Measurements from ENCODE around the gene TTC7B.
"Not testable (repeated sequence)": the region's sequence is repeated elsewhere in the genome, so short reads cannot be mapped to it uniquely, and the experiment has no call there.

TTC7B gene, protein sequence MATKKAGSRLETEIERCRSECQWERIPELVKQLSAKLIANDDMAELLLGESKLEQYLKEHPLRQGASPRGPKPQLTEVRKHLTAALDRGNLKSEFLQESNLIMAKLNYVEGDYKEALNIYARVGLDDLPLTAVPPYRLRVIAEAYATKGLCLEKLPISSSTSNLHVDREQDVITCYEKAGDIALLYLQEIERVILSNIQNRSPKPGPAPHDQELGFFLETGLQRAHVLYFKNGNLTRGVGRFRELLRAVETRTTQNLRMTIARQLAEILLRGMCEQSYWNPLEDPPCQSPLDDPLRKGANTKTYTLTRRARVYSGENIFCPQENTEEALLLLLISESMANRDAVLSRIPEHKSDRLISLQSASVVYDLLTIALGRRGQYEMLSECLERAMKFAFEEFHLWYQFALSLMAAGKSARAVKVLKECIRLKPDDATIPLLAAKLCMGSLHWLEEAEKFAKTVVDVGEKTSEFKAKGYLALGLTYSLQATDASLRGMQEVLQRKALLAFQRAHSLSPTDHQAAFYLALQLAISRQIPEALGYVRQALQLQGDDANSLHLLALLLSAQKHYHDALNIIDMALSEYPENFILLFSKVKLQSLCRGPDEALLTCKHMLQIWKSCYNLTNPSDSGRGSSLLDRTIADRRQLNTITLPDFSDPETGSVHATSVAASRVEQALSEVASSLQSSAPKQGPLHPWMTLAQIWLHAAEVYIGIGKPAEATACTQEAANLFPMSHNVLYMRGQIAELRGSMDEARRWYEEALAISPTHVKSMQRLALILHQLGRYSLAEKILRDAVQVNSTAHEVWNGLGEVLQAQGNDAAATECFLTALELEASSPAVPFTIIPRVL

GRCh38 chr14:90815822-90816662 is at the start of gene TTC7B:
TSS of gene TTC7B (minus strand) at chr14:90816430. CDS start at chr14:90816295, 135 bp downstream.
- DNase-seq: peak in 1 of 2 experiments; percentile 9

GRCh38 chr14:90864741-90865140 is 48.5 kb upstream of the TTC7B start:
- no peak for DNase-seq

- no peak for DNase-seq
Observed at GRCh38 chr14:90858511-90858910, 42.3 kb upstream of the TTC7B start.

- DNase-seq: no peak
Observed at GRCh38 chr14:90857866-90858265, 41.6 kb upstream of the TTC7B start.

- not testable (repeated sequence) for DNase-seq
Observed at GRCh38 chr14:90856115-90856514, 39.9 kb upstream of the TTC7B start.

GRCh38 chr14:90853116-90853515 is 36.9 kb upstream of the TTC7B start:
- peak in 1 of 2 experiments; percentile 22 for DNase-seq

- DNase-seq: no peak
Observed at GRCh38 chr14:90851327-90852036, 35.3 kb upstream of the TTC7B start.

- DNase-seq: peak; percentile 51 to 88
Observed at GRCh38 chr14:90850487-90850886, 34.3 kb upstream of the TTC7B start.

GRCh38 chr14:90849787-90850444 is 33.7 kb upstream of the TTC7B start:
- no peak for DNase-seq

- no peak for DNase-seq
Observed at GRCh38 chr14:90848944-90849731, 32.9 kb upstream of the TTC7B start.

DNA sequence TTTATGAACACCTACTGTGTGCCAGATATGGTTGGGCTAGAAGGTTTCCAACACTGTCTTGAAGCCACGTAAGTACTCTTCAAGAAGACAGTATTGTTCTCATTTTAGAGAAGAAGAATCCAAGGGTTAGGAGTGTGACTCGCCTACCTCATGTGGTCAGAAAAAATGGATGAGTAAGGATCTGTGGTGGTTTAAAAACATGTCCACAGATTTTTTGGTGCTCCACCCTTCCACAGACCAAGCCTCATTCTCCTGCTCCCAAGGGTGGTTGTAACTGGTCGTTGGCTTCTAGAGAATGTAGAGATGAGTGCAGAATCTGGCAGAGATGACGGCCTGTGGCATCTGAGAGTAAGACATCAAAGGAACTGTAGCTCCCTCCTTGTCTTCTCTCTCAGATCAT is 30.3 kb upstream of the TTC7B start:
- no peak for DNase-seq

DNA sequence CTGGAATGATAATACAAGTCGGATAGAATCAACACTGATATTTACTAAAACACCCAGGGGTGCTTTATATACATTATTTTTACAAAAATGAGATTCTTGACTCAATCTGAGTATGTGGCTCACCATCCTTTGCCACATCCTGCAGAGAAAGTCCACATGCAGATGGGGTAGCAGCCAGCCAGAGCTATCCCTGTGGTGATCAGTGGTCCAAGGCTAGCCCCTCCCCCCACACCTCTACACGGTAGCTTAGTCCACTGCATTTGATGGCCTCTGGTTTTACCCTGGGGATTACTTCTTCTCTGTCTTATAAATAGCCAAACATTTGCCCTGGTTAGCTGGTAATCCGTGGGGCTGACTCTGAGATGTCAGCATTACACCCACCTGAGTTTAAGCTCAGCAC is 28.1 kb upstream of the TTC7B start:
- DNase-seq: no peak

DNA sequence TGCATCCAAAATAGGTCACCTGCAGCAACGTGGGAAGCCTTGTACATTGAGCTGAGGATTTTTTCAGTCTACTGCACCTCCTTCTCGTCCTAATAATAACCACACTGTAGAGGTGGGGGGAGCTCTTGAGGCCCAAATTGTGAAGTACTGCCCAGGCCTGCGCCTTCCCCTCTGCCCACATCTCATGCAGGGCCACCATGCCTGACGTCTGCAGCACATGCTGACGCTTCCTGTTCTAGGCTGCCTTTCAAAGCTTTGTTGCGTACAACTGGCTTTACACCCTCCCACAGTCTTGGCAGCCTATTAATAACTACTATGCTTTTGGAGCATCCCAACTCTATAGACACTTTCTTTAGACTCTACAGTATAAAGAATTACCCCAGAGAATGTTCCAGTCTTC is 26.5 kb upstream of the TTC7B start:
- DNase-seq: no peak

GRCh38 chr14:90840667-90841066 is 24.4 kb upstream of the TTC7B start:
- not testable (repeated sequence) for DNase-seq

- DNase-seq: no peak
Observed at GRCh38 chr14:90839889-90840266, 23.6 kb upstream of the TTC7B start.

DNA sequence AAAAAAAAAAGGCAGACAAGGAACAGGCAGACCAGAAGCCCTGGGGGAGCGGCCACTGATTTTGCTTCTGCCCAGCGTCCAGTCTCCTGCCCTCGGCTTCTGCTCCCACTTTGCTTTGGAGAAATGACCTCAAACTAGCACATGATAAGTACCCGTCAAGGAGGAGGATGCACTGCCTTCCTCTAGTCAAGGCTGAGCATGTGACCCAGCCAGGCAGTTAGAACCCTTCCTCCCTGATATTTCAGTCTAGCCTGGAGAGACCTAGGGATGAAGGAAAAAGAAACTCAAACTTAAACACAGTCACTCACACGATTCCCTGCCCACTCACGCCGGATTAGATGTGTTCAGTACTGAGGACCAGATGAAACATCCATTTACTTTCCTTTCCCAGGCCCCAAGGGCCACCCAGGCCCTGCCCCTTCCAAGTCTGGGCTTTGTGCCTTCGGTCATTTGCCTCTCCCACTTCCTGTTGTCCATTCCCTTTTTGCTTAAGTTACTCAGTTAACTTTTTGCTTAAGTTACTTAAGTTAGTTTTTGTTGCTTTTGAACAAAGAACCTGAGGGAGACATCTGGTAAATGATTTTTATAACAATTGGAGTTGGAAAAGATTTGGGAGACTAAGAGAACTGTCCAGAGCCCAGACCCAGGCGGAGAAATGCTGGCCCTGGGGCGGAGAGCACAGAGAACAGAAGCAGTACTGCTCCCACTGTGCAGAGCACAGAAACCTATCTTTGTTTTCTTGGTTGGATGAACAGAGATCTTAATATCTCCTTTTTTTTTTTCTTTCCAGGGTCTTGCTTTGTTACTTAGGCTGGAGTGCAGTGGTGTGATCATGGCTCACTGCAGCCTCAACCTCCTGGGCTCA is 23.0 kb upstream of the TTC7B start:
- DNase-seq: no peak

- not testable (repeated sequence) for DNase-seq
Observed at GRCh38 chr14:90838531-90838930, 22.3 kb upstream of the TTC7B start.

- DNase-seq: no peak
Observed at GRCh38 chr14:90837355-90837754, 21.1 kb upstream of the TTC7B start.

GRCh38 chr14:90836692-90837063 is 20.4 kb upstream of the TTC7B start:
- no peak for DNase-seq

GRCh38 chr14:90831821-90832220 is 15.6 kb upstream of the TTC7B start:
- DNase-seq: no peak

All from SW 1271 (cell line).